NCI-H146 treated with DMSO at 0.1 percent for 48 hours (cell line): Measurements from ENCODE around the gene CXCR5.

Experiments
- DNase-seq: peaks from one replicate; lab custom pipeline; 2025; ENCODE audit not compliant: unreplicated experiment; lab: John Stamatoyannopoulos, UW

The CXCR5 gene

DNA sequence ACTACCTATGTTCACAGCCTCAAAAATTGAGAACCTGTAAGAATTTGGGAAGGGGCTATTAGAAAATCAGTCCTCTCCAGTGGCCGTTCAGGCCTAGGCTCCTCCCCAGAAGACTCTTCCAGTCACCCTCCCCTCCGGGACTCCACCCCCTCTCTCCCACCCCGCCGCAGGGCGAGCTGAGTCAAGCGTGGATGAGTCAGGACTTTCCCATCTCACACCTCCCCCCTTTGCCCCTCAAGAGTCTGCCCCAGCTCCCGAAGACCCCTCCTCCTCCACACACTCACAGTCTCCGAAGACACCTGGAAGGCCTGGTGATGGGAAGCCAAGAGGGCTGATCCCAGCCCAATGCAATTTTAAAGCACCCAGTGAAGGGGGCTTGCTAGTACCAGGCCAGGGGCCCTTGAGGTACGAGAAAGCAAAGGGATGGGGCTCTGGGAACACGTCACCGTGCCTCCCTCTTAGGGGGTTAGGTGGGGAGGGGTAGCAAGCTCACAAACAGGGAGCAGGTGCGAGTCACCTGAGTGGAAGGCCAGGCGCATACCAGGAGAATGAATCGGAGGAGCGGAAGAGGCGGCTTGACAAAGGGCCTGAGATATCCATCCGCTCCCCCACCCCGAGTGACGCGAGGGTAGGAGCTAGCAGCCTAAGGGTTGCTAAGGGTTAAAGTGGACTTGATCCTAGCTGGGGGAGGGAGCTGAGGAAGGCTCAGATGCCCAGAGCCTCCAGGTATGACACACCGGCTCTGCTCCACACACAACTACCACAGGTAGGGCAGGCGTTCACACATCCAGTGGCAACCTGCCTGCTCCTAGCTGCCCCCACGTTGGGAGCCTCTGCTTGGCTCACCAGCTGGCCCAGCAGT lies 28.4 kb downstream of the CXCR5 start:
- DNase-seq, result no peak

DNA sequence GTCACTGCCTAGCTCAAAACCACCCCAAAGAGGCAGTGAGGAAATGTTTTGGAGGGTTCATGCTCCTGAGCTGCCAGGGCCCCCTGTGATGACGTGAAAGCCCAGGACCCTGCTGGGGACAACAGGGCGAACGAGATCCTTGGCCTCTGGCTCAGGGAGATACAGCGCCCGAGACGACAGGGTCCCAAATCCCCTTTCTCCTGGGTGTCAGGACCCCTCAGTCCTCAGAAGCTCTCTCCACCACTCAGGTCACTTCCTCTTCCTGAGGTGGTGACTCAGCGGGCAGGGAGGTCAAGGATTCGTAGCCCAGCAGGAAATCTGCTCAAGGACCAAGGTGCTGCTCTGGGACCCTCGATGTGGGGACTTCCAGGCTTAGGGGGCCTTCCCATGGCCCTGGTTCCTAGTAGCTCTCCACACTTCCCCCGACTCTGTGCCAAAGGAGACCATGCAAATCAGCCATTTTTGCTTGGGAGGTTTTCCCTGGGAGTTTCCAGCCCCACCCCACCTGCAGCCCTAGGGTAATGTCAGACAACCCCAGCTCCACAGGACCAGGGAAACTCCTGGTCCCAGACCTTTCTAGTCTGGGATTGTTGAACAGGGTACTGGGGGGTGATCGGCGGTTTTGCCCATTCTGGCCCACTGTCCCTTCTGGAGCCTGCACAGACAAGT lies 29.2 kb downstream of the CXCR5 start:
- DNase-seq, result no peak

DNA sequence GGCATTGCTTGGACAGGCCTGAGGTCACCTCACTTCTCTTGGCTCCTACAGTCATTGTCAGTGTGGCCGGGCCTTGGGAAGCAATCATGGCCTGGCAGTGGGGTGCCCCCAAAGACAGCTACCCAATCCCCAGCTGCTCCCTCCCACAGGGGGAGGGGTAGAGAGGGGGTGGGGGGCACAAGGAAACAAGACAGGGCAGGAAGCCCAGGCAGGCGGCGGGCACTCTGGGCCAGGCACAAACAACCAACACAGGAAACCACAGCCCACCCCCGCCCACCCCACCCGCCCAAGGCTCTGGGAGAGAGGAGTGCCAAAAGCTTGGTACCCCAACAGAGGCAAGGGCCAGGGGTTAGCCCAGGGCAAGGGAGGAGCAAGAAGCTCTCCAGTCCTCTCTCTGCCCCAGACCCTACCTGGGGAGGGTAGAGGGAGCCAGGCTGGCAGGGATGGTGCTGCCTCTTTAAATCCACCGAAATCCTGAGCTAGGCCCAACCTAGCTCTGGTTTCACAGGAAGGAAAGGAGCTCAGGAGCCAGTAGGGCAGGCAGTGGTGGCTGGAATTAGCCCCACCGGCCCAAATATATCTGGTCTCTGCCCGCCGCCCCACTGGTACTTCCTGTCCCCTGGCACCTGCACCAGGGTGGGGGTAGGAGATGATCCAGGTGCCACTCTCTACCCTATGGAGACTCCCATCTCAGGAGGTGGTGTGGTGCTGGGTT lies 29.9 kb downstream of the CXCR5 start:
- DNase-seq, result no peak

DNA sequence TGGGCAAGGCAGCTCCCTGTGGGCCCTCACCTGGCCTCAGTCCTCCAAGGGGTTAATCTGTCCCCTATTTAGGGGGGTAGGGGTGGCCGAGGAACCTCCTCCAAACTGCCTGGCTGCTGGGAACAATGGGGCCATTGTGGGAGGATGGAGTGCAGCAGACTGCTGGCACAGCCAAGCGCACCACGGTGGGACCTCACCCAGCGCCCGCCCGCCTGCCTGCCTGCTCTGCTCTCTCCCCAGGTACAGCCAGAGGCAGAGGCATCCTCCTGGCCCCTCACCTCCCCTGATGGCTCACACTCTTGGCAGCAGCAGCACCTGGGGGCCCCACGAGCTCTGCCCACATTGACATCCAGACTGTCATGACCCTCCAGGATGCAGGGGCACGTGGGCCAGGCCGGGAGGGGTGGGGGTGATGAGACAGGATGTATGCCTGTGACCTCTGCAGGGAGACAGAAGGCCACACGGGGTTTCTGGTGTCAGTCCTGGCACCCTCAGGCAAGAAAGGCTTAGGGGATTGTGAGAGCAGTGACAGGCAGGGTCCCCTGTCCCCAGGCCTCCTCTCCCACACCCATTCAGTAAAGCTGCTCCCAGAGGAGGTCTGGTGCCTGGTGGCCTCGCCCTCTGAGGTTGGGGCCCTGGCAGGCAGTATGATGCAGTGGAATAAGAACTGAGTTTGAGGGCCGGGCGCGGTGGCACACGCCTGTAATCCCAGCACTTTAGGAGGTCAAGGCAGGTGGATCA lies 30.7 kb downstream of the CXCR5 start:
- DNase-seq, result no peak

DNA sequence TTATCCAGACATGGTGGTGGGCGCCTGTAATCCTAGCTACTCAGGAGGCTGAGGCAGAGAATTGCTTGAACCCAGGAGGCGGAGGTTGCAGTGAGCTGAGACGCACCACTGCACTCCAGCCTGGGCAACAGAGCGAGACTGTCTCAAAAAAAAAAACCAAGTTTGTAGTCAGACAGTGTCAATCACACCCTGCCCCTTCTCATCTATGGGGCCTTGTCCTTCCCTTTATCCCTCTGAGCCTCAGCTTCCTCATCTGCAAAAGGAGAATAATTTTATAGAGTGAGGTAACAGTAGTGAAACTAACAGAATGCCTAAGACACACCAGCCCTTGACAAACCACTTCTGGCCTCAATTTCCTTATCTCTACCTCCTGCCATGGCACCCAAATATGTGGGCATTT lies 31.3 kb downstream of the CXCR5 start:
- no peak for DNase-seq

DNA sequence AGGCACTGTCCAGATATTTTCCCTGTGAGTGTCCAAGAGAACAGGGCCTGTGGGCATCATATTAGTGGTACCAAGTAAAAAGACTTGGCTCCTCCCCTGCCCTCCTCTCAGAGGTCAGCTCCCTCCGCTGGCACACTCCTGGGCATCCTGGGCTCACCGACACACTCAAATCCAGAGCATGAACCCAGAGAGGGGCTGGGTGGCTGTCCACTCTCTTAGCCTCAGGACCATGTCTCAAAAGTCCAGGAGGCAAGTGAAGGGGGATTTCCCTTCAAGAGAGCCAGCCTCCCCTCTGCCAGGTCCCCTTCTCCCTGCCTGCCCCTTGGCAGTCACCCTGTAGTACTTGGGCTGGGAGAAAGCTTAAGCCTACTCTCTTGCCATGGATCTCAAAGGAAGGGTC lies 31.7 kb downstream of the CXCR5 start:
- no peak for DNase-seq

DNA sequence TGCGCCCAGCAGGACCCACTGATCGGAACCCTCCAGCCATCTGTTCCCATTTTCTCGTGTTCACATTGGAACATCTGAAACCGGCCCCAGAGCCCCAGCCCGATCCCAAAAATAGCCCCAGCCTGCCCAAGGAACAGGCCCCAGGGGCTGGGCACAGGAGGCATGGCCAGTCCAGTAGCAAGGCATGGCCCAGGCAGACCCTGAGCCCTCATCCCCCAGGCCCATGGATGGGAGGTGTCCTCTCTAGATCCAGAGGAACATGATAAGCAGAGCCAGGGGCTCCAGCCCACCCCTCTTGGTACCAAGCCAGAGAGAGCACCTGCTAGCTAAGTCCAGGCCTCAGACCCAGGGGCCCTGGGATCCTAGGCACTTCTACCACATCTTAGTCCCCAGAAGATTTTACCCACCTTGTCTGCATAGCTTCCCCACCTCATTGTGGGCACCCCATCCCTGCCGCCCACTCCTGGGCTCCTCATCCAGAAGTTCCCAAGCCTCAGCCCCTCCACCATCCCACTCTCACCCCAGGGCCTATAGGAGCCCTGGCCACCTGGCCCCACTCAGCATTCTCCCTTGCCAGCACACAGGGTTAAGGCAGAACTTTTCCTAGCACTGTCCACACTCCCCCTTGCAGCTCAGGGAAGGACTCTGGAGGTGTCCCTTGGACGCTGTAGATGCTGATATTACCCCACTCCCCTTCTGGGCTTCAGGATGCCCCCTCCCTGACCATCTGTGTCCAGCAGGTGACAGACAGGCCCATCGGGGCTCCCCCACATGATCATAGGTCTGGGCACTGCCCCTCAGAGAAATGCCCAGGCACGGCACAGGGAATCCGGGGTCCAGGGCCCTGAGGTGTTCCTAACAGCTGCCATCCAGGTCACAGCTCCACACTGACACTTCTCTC lies 32.5 kb downstream of the CXCR5 start:
- no peak for DNase-seq

DNA sequence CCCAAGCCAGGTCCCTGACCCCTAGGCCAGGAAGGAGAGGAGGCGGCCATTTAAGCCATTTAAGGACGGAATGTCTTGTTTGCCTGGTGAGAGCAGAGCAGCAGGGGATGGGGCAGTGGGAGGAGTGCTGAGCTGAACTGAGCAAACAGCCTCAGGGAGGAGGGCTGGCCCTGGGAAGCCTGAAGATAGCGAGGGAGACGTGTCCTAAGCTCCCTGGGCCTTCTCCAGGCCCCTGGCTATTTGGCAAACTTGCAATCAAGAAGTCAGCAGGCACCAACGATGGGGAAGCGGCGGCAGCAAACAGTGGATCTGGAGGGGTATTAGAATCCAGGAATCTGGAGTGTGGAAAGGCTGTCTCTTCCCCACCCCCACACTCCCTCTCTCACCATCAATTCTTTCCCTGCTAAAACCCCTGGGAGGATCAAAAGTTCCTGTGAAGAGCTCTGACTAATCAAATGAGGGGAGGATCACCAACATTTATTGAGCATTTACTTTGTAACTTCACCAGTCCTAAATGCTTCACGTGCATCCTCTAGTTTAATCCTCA lies 33.2 kb downstream of the CXCR5 start:
- DNase-seq, result peak; percentile 74

DNA sequence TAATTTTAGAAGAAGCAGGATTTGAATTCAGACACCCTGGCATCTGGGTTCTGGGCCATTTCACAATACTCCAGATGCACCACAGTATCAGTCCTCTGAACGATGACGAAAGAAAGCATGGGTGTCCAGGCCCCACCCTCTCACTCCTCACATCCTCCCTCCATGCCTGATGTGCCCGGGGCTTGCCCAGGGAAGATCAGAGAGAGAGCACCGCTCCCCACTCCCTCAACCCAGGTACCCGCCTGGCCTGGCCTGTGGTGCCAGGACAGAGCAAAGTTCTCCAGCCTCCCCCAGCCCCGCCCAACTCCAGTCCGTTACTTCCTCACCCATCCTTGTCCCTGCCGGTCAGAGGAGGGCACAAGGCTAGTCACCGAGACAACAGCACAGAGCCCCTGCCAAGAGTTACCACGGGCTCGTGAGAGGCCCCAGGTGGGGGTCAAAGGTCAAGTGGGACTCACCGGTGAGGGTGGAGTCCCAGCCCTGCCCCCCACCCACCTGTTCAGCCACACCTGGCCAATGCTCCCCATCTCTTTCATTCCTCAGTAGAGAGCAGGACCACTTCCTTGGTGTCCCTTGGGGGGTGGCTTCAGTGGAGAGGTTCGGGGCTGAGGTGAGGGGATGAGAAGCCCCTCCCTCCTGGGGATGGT lies 33.9 kb downstream of the CXCR5 start:
- DNase-seq, result no peak

DNA sequence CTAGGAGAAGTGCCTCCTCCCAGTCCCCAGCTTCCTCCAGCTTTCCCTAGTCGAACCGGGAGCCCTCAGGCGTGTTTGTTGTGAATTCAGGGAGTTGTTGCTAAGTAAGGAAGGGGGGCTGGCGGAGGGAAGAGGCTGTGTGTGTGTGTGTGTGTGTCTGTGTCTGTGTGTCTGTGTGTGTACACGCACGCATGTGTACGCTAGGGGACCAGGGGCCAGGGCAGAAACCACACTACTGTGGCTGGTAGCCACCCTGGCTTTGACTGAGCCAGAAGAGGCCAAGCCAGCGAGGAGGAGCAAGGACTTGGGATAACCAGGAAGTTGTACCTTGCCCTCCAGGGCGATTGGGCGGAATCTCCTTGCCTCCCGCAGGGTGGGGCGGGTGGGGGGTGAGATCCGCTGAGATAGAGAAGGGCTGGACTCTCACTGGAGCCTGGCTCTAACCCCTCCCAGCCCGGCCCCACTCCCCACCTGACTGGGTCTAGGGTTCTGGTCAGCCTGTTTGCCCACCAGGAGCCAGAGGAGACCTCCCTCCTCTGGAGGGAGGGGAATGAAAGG lies 34.5 kb downstream of the CXCR5 start:
- peak; percentile 67 for DNase-seq

DNA sequence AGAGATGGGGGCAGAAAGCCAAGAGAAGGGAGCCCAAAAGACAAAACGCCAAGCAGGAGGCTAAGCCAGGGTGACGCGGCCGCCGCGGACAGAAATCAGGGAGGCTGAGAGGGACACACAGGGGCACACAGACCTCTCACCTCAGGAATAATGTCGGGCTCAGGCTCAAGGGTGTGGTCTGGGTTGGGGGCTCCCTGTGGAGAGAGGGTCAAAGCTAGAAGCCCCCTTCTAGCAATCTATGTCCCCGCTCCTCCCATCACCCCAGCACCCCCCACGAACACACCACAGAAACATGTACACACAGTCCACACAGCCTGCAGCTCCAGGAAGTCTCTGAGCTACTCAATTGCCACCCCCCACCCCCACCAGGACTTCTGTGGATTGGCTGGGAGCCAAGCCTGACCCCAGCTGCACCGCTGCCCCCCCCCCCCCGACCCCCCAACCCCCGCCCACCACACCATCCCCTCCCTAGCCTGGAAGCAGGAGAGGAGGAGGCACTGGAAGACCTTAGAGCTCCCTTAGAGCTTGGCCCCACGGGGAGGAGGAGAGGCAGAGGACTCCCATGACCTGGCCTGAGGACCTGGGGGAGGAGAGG lies 35.1 kb downstream of the CXCR5 start:
- DNase-seq, result peak; percentile 12

DNA sequence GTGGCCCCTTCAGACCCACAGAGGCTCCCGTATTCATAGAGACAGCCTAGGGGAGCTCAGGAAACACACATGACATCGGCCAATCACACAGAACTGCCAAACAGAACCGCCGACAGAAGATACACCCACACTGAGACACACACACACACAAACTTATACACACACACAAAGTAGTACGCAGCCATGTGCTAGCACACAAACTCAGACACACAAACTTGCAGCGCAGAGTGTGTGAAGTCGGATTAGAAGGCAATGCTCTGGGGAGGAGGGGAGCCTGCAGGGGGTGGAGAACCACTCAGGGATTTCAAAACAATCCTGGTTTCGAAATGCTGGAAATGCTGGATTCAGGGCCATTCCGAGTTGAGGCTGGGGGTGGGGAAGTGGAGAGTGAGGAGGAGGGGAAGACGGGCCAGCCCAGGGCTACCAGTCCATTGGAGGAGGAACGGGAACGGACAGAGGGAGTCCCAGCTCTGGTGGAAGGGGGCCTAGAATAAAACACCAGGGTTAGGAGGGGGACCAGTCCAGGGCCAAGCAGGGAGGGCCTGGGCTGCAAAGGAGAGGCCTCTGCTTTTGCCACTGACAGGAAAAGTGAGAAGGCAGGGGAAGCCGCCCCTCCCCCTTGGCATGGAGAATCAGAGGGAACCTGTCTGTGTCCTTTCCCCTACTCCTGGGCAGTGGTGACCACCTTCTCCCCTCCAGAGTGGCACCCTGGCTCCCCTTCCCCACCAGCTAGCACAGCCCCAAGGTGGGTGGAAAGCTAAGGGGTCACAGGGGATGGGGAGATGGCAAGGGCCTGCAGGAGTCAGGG lies 37.6 kb downstream of the CXCR5 start:
- DNase-seq, result no peak

DNA sequence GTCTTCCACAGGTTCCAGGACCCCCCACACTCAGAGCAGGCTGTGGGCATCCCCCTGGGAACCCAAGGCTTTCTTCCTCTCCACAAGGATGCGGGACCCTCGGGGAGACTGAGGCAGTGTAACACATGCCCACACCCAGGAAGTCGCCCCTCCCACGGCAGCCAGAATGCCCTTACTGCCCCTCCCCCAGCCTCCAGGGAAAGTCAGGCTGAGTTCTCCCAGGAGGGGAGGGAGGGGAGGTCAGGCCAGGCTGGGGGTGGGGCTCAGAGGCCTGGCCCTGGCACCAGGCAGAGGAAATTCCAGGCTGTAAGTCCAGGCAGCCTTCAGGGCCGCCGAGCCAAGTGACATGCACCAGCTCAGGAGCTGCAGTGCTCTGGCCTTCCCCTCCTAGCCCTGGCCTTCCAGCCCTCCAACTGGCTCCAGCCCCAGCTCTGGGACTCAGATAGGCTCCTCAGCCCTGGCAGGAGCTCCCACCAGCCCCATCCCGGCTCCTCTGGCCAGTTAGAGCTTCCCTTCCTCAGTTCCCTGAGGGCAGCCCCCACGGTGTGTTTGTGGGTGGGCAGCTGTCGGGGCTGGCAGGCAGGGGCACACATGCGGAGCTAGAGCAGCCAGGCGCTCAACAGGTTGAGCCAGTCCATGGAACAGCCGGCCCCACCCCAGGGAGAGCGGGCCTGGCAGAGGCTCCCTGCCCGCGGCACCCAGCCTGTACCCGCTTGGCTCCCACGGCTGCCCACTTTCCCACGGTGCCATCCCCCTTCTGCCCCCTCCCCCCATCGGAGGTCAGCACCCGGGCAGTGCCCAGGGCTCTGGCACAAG lies 38.4 kb downstream of the CXCR5 start:
- DNase-seq, result no peak

DNA sequence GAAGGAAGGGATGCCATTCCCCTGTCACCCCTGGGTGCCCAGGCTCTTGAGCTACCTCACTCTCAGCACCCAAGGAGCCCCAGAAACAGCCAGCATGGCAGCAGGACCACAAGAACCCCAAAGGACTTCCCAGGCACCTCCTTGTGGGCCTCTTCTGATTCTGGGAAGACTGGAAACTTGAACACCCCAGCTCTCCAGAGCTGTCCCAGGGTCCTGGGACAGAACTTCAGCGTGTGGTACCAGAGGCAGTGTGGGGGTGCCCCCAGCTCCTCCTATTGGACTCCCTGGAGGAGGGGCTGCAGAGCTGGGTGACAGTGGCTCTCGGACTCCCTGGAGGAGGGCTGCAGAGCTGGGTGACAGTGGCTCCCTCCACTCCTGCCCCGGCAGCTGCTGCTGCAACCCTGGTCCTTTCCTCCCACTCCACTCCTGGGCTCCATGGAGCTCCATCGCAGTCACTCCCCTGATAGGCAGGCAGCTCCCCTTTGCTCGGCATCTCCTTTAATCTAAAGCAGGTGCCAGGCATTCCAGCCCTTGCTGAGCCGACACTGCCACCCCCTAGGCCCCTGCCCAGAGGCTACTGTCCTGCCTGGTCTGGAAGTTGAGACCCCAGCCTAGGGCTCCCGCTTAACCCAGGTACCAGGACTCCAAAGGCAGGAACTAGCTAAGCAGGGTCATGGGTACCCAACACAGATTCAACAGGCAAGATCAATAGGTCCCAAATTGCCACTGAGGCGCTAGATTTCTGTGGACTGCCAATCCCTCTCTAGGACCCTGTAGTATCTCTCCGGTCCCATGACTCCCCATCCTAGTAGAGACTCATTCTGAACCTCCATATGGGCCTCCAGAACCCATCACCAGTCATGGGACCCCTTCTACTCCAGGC lies 39.3 kb downstream of the CXCR5 start:
- no peak for DNase-seq

DNA sequence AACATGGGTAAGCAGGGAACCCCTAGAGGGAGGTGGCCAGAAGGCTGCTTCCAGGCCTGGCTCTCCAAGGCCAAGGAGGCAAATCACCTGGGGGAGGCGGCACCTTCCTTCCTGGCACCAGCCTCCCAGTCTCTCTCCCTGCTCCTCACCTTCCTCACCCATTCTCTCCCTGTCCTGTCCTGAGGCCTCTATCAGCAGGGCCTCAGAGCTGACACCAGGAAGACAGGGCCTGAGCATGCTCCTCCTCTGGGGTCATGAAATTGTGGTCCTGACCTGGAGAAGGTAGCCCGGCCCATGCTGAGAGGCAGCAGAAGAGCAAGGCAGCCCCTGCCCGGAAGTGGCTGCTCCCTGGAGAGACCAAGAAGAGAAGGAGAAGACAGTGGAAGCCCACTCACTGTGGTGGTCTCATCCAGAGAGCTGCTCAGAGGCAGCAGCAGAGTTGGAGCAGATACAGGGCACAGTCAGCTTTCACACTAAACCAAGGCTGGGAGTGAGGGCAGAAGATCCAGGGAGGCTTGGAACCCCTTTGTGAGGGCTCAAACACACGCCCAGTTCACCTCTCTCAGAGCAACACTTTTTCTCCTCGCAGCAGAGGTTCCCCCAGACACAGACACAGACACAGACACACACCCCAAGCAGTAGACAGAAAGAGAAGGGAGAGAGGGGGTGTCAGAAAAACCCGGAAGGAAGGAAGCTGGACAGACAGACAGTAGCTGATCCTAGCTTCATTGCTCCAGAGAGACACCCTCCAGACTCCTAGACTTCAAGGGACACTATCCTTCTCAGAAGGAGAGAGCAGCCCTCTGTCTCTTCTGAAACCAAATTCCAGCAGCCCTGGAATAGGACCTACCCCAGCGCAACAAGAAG lies 40.3 kb downstream of the CXCR5 start:
- DNase-seq, result no peak
